T follicular helper cell (primary cell): ENCODE measurements around the gene COL5A1.

Experiments
- DNase-seq: peaks from one replicate; pipeline ENCODE4 v3.0.0-alpha.2; 2020; ENCODE audit warnings: low read depth

Gene COL5A1

GRCh38 chr9:134891713-134892112, 250.1 kb downstream of the COL5A1 start:
- no peak for DNase-seq

DNA sequence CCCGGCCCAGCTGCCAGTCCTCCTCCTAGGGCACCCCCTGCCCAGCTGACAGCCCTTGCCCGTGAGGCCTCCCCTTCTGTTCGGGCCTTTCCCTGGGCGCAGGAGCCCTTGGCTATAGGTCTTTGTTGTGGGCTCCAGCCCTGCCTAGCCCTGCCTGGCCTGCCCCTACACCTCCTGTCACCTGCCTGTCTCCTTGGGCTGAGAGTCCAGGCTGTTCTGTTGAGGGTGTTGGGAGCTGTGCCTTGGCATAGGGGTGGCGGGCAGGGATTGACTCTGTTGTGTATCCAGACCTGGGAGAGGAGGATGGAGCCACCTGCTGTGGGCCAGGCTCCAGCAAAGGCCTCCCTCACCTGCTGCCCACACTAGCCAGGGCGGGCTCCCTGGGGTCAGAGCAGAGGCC, 250.6 kb downstream of the COL5A1 start:
- DNase-seq: no peak

GRCh38 chr9:134892820-134893420, 251.3 kb downstream of the COL5A1 start:
- DNase-seq: no peak
